DND-41 (cell line): ENCODE data around the gene PHOX2A.
"Not testable (repeated sequence)": the region's sequence is repeated elsewhere in the genome, so short reads cannot be mapped to it uniquely, and the experiment has no call there.

ENCODE experiments used
- ATAC-seq: fragments of 200-7000 bp; cut with Tn5 transposase; 3 replicates; pipeline ENCODE4 v1.9.1; 2021; ENCODE audit warnings: low read depth; ENCODE audit not compliant: insufficient read depth
- DNase-seq: peaks from one replicate; pipeline ENCODE4 v3.0.0-alpha.2; 2020
- H2AFZ ChIP-seq: 2 replicates; pipeline ENCODE4 v1.6.0; 2012; ENCODE audit warnings: low read depth, low read length
- H3K27ac ChIP-seq: 2 replicates; pipeline ENCODE4 v1.5.1; 2012; ENCODE audit warnings: low read length, inconsistent platforms
- H3K27me3 ChIP-seq: fragments of 200-600 bp; sonication (generic); 2 replicates; pipeline ENCODE4 v1.6.0; 2012; ENCODE audit warnings: low read length, mild to moderate bottlenecking, inconsistent platforms; ENCODE audit not compliant: insufficient read depth, poor library complexity
- H3K36me3 ChIP-seq: 2 replicates; pipeline ENCODE4 v1.5.1; 2012; ENCODE audit warnings: low read length, inconsistent platforms; ENCODE audit not compliant: insufficient read depth
- H3K4me1 ChIP-seq: 2 replicates; pipeline ENCODE4 v1.5.1; 2012; ENCODE audit warnings: mild to moderate bottlenecking, low read length; ENCODE audit not compliant: insufficient read depth
- H3K4me2 ChIP-seq: 2 replicates; pipeline ENCODE4 v1.6.0; 2012; ENCODE audit warnings: mild to moderate bottlenecking, moderate library complexity, low read length, inconsistent platforms; ENCODE audit not compliant: insufficient read depth
- H3K4me3 ChIP-seq, 2 experiments: fragments of 200-600 bp in 1 of 2; shearing (Covaris generic) in 1 of 2; 2 replicates each; pipeline ENCODE4 v1.5.1; 2012 to 2016; ENCODE audit warnings: inconsistent platforms in 2 of 2, low read length in 2 of 2, mild to moderate bottlenecking in 2 of 2, low read depth in 1 of 2, moderate library complexity in 1 of 2
- H3K79me2 ChIP-seq: 2 replicates; pipeline ENCODE4 v1.6.0; 2012; ENCODE audit warnings: low read length, inconsistent platforms; ENCODE audit not compliant: insufficient read depth
- H3K9ac ChIP-seq: 2 replicates; pipeline ENCODE4 v1.6.0; 2012; ENCODE audit warnings: low read depth, mild to moderate bottlenecking, inconsistent platforms, low read length, moderate library complexity
- H3K9me3 ChIP-seq: 2 replicates; pipeline ENCODE4 v1.5.1; 2012; ENCODE audit warnings: low read length, moderate library complexity, mild to moderate bottlenecking, inconsistent platforms; ENCODE audit not compliant: insufficient read depth, severe bottlenecking
- H4K20me1 ChIP-seq: 2 replicates; pipeline ENCODE4 v1.6.0; 2012; ENCODE audit warnings: low read length; ENCODE audit not compliant: insufficient read depth
- CTCF ChIP-seq: IDR thresholded peaks from 2 replicates; pipeline ENCODE4 v1.5.1; 2012; ENCODE audit warnings: borderline replicate concordance, low read length, moderate library complexity, mild to moderate bottlenecking; ENCODE audit not compliant: poor library complexity, severe bottlenecking; ENCODE audit errors: extremely low read depth
- EZH2 ChIP-seq: IDR thresholded peaks from 3 replicates; pipeline ENCODE4 v1.6.1; 2012; ENCODE audit warnings: borderline replicate concordance, low read depth, mild to moderate bottlenecking, moderate library complexity, low read length, inconsistent platforms; ENCODE audit not compliant: severe bottlenecking

PHOX2A gene

GRCh38 chr11:72209101-72209500 lies 34.9 kb downstream of the PHOX2A start:
- no peak overlapping the region for H3K27ac ChIP-seq
- H3K9ac ChIP-seq: no peak overlapping the region
- ATAC-seq: no peak
- H4K20me1 ChIP-seq: no peaks in the 10 kb centered on the region
- H3K36me3 ChIP-seq: no peaks in the 10 kb centered on the region
- TF ChIP-seq EZH2 (no peak), CTCF (no peak)
- H3K4me1 ChIP-seq: no peaks in the 10 kb centered on the region
- H3K79me2 ChIP-seq: no peaks in the 10 kb centered on the region
- H3K9me3 ChIP-seq: peaks cover 4% of the 10 kb centered on the region
- no peak overlapping the region for H2AFZ ChIP-seq
- no peaks in the 10 kb centered on the region for H3K27me3 ChIP-seq
- no peak overlapping the region for H3K4me2 ChIP-seq
- DNase-seq: no peak
- no peak overlapping the region for H3K4me3 ChIP-seq

- Histone ChIP-seq H2AFZ (no peak overlapping the region), H3K4me3 (no peak overlapping the region), H3K27ac (no peak overlapping the region), H3K36me3 (no peaks in the 10 kb centered on the region), H3K9ac (no peak overlapping the region), H3K4me2 (no peak overlapping the region), H4K20me1 (no peaks in the 10 kb centered on the region), H3K27me3 (no peaks in the 10 kb centered on the region), H3K9me3 (peaks cover 4% of the 10 kb centered on the region), H3K4me1 (no peaks in the 10 kb centered on the region), H3K79me2 (no peaks in the 10 kb centered on the region)
- no peak for TF ChIP-seq EZH2
- no peak for TF ChIP-seq CTCF
- ATAC-seq (no peak), DNase-seq (no peak)
These were observed 35.7 kb downstream of the PHOX2A start for GRCh38 chr11:72208281-72208680.

GRCh38 chr11:72206794-72207193 lies 37.2 kb downstream of the PHOX2A start:
- not testable (repeated sequence) for H3K4me1 ChIP-seq, H3K79me2 ChIP-seq, H4K20me1 ChIP-seq, DNase-seq, H3K9me3 ChIP-seq, H3K4me3 ChIP-seq, H3K9ac ChIP-seq, H2AFZ ChIP-seq, H3K27ac ChIP-seq, H3K27me3 ChIP-seq, H3K4me2 ChIP-seq, ATAC-seq, H3K36me3 ChIP-seq

GRCh38 chr11:72204886-72205285 lies 39.1 kb downstream of the PHOX2A start:
- TF ChIP-seq EZH2 (no peak), CTCF (no peak)

More at GRCh38 chr11:72204886-72205285, 39.1 kb downstream of the PHOX2A start:
- no peak overlapping the region for H2AFZ ChIP-seq
- no peak overlapping the region for H3K4me3 ChIP-seq
- H4K20me1 ChIP-seq: no peaks in the 10 kb centered on the region
- no peaks in the 10 kb centered on the region for H3K79me2 ChIP-seq
- ATAC-seq (no peak), DNase-seq (no peak)
- no peak overlapping the region for H3K9ac ChIP-seq
- no peak overlapping the region for H3K27ac ChIP-seq
- H3K4me2 ChIP-seq: no peak overlapping the region
- H3K36me3 ChIP-seq: no peaks in the 10 kb centered on the region
- H3K27me3 ChIP-seq: no peaks in the 10 kb centered on the region
- H3K9me3 ChIP-seq: peaks cover 4% of the 10 kb centered on the region
- H3K4me1 ChIP-seq: no peaks in the 10 kb centered on the region
